Panc1 (cell line): ENCODE measurements around the gene TRAF3IP3.

ENCODE experiments used
- POLR2AphosphoS5 ChIP-seq: IDR thresholded peaks from 2 replicates; pipeline ENCODE4 v1.6.1; 2012; ENCODE audit warnings: mild to moderate bottlenecking, low read depth, low read length, moderate library complexity
- TF ChIP-seq, protein P1 (sequence below), 2 experiments: IDR thresholded peaks; 2 replicates each; pipeline ENCODE4 v1.6.1; 2011 to 2012; ENCODE audit warnings: low read depth in 2 of 2, control low read depth in 1 of 2, low read length in 1 of 2, mild to moderate bottlenecking in 1 of 2, moderate library complexity in 1 of 2; ENCODE audit not compliant: insufficient read depth in 1 of 2
- TF ChIP-seq, protein P2 (sequence below): fragments of 450-650 bp; IDR thresholded peaks from 2 replicates; pipeline ENCODE4 v1.5.1; 2017; ENCODE audit warnings: mild to moderate bottlenecking

DNA sequence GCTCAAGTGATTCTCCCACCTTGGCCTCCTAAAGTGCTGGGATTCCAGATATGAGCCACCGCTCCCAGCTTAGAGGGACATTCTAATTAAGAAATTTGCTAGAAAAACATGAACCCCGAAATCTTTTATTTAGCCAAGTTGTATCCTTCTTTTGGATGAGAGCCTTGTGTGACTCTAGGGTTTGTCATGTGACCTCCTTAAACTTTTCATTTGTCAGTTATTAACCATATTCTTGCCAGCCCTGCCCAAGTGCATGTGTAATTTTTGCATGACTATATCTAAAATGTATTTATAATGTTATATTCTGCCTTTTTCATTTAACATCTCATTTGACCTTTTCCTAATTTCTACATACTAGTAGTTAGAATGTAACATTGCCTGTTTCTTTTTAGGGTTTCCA, 73.9 kb downstream of the TRAF3IP3 start:
- TF ChIP-seq, protein P1, sequence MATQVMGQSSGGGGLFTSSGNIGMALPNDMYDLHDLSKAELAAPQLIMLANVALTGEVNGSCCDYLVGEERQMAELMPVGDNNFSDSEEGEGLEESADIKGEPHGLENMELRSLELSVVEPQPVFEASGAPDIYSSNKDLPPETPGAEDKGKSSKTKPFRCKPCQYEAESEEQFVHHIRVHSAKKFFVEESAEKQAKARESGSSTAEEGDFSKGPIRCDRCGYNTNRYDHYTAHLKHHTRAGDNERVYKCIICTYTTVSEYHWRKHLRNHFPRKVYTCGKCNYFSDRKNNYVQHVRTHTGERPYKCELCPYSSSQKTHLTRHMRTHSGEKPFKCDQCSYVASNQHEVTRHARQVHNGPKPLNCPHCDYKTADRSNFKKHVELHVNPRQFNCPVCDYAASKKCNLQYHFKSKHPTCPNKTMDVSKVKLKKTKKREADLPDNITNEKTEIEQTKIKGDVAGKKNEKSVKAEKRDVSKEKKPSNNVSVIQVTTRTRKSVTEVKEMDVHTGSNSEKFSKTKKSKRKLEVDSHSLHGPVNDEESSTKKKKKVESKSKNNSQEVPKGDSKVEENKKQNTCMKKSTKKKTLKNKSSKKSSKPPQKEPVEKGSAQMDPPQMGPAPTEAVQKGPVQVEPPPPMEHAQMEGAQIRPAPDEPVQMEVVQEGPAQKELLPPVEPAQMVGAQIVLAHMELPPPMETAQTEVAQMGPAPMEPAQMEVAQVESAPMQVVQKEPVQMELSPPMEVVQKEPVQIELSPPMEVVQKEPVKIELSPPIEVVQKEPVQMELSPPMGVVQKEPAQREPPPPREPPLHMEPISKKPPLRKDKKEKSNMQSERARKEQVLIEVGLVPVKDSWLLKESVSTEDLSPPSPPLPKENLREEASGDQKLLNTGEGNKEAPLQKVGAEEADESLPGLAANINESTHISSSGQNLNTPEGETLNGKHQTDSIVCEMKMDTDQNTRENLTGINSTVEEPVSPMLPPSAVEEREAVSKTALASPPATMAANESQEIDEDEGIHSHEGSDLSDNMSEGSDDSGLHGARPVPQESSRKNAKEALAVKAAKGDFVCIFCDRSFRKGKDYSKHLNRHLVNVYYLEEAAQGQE (IDR thresholded peaks at IDR 0.05; ENCODE audit: insufficient read depth in 1 of 2, low read depth in 2 of 2, low read length in 1 of 2): no peak
- TF ChIP-seq, protein P2, sequence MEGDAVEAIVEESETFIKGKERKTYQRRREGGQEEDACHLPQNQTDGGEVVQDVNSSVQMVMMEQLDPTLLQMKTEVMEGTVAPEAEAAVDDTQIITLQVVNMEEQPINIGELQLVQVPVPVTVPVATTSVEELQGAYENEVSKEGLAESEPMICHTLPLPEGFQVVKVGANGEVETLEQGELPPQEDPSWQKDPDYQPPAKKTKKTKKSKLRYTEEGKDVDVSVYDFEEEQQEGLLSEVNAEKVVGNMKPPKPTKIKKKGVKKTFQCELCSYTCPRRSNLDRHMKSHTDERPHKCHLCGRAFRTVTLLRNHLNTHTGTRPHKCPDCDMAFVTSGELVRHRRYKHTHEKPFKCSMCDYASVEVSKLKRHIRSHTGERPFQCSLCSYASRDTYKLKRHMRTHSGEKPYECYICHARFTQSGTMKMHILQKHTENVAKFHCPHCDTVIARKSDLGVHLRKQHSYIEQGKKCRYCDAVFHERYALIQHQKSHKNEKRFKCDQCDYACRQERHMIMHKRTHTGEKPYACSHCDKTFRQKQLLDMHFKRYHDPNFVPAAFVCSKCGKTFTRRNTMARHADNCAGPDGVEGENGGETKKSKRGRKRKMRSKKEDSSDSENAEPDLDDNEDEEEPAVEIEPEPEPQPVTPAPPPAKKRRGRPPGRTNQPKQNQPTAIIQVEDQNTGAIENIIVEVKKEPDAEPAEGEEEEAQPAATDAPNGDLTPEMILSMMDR: no peak
- no peak for TF ChIP-seq POLR2AphosphoS5
